Measurements from ENCODE around the gene TADA3.

GRCh38 chr3:9781978-9782603 lies 10.2 kb downstream of the TADA3 start:
- TF ChIP-seq, protein P1, sequence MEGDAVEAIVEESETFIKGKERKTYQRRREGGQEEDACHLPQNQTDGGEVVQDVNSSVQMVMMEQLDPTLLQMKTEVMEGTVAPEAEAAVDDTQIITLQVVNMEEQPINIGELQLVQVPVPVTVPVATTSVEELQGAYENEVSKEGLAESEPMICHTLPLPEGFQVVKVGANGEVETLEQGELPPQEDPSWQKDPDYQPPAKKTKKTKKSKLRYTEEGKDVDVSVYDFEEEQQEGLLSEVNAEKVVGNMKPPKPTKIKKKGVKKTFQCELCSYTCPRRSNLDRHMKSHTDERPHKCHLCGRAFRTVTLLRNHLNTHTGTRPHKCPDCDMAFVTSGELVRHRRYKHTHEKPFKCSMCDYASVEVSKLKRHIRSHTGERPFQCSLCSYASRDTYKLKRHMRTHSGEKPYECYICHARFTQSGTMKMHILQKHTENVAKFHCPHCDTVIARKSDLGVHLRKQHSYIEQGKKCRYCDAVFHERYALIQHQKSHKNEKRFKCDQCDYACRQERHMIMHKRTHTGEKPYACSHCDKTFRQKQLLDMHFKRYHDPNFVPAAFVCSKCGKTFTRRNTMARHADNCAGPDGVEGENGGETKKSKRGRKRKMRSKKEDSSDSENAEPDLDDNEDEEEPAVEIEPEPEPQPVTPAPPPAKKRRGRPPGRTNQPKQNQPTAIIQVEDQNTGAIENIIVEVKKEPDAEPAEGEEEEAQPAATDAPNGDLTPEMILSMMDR (conservative IDR thresholded peaks at IDR 0.05; ENCODE audit: low read length) = no peak
- TF ChIP-seq EZH2phosphoT487 (IDR thresholded peaks at IDR 0.05; ENCODE audit: borderline replicate concordance, low read depth, low read length) = no peak
